Fibroblast of skin of right quadriceps (primary cell): ENCODE measurements around the gene ESRRB.

Experiments
- DNase-seq: peaks from one replicate; pipeline ENCODE4 v3.0.0-alpha.2; 2013

The ESRRB gene

GRCh38 chr14:76352639-76353281 lies 23.2 kb upstream of the ESRRB start:
- peak; percentile 37 for DNase-seq

- no peak for DNase-seq
Observed at GRCh38 chr14:76354310-76354709, 21.6 kb upstream of the ESRRB start.

- no peak for DNase-seq
Observed at GRCh38 chr14:76355771-76356170, 20.2 kb upstream of the ESRRB start.

- no peak for DNase-seq
Observed at GRCh38 chr14:76371066-76371465, 4.9 kb upstream of the ESRRB start.

- no peak for DNase-seq
Observed at GRCh38 chr14:76373456-76373855, 2.5 kb upstream of the ESRRB start.

GRCh38 chr14:76375484-76375883 lies 453 bp upstream of the ESRRB start:
- no peak for DNase-seq

- no peak for DNase-seq
Observed at GRCh38 chr14:76376409-76376877, 506 bp downstream of the ESRRB start.

- DNase-seq = no peak
Observed at GRCh38 chr14:76376878-76377734, 1.2 kb downstream of the ESRRB start.

GRCh38 chr14:76377735-76378074 lies 1.8 kb downstream of the ESRRB start:
- DNase-seq = no peak

GRCh38 chr14:76380991-76381390 lies 5.1 kb downstream of the ESRRB start:
- no peak for DNase-seq

- no peak for DNase-seq
Observed at GRCh38 chr14:76381817-76382494, 6.0 kb downstream of the ESRRB start.

- DNase-seq = no peak
Observed at GRCh38 chr14:76382495-76382832, 6.5 kb downstream of the ESRRB start.

- no peak for DNase-seq
Observed at GRCh38 chr14:76385435-76385834, 9.5 kb downstream of the ESRRB start.

- DNase-seq = peak; percentile 57
Observed at GRCh38 chr14:76386944-76387782, 11.2 kb downstream of the ESRRB start.

GRCh38 chr14:76389841-76390240 lies 13.9 kb downstream of the ESRRB start:
- DNase-seq = no peak

GRCh38 chr14:76390621-76391020 lies 14.7 kb downstream of the ESRRB start:
- no peak for DNase-seq

- no peak for DNase-seq
Observed at GRCh38 chr14:76391981-76392690, 16.2 kb downstream of the ESRRB start.

GRCh38 chr14:76394569-76394968 lies 18.6 kb downstream of the ESRRB start:
- no peak for DNase-seq

GRCh38 chr14:76395161-76395560 lies 19.2 kb downstream of the ESRRB start:
- DNase-seq = no peak

GRCh38 chr14:76396714-76397187 lies 20.8 kb downstream of the ESRRB start:
- DNase-seq = no peak

- DNase-seq = no peak
Observed at GRCh38 chr14:76405627-76406026, 29.7 kb downstream of the ESRRB start.
